Progenitor cell of endocrine pancreas (in vitro differentiated cells): ENCODE data around the gene FBXL4. TPM values are rescaled to one million over a fixed set of nuclear protein-coding genes. Genes with fewer than 3 reads are reported as not detected.

Experiments used
- DNase-seq: peaks from one replicate; pipeline ENCODE4 v3.0.0; 2021; ENCODE audit warnings: low spot score; ENCODE audit not compliant: unreplicated experiment
- H3K27ac Mint-ChIP-seq: 2 replicates; pipeline ENCODE4 v1.8.0; 2021; ENCODE audit warnings: mild to moderate bottlenecking, moderate library complexity, mixed read lengths
- H3K27me3 Mint-ChIP-seq: 2 replicates; pipeline ENCODE4 v1.8.0; 2021; ENCODE audit warnings: mixed read lengths
- H3K36me3 Mint-ChIP-seq: 2 replicates; pipeline ENCODE4 v1.8.0; 2022; ENCODE audit warnings: mixed read lengths; ENCODE audit not compliant: insufficient read depth
- H3K4me1 Mint-ChIP-seq: 2 replicates; pipeline ENCODE4 v1.8.0; 2021; ENCODE audit warnings: low read depth, mixed read lengths
- H3K4me3 Mint-ChIP-seq: 2 replicates; pipeline ENCODE4 v1.8.0; 2021; ENCODE audit warnings: low read depth, mild to moderate bottlenecking, moderate library complexity, mixed read lengths
- H3K9me3 Mint-ChIP-seq: 2 replicates; pipeline ENCODE4 v1.8.0; 2021; ENCODE audit warnings: low read depth, mixed read lengths
- total RNA-seq: library from RNA; stranded (reverse); gene quantifications from 2 replicates; pipeline ENCODE4 v1.2.1, GENCODE V29; 2021
- TF ChIP-seq, protein P1 (sequence below): fragments of 200-600 bp; sonication (generic); IDR thresholded peaks from one replicate; pipeline ENCODE4 v1.5.0; 2021; ENCODE audit warnings: antibody characterized with exemption, mild to moderate bottlenecking; ENCODE audit not compliant: unreplicated experiment

Gene FBXL4
- total RNA-seq, 1 donor from 2014 or later, result 18.3 TPM

GRCh38 chr6:98941319-98941718, 6.4 kb downstream of the FBXL4 start:
- TF ChIP-seq, protein P1, sequence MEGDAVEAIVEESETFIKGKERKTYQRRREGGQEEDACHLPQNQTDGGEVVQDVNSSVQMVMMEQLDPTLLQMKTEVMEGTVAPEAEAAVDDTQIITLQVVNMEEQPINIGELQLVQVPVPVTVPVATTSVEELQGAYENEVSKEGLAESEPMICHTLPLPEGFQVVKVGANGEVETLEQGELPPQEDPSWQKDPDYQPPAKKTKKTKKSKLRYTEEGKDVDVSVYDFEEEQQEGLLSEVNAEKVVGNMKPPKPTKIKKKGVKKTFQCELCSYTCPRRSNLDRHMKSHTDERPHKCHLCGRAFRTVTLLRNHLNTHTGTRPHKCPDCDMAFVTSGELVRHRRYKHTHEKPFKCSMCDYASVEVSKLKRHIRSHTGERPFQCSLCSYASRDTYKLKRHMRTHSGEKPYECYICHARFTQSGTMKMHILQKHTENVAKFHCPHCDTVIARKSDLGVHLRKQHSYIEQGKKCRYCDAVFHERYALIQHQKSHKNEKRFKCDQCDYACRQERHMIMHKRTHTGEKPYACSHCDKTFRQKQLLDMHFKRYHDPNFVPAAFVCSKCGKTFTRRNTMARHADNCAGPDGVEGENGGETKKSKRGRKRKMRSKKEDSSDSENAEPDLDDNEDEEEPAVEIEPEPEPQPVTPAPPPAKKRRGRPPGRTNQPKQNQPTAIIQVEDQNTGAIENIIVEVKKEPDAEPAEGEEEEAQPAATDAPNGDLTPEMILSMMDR, result no peak
- peaks cover 16% of the 10 kb centered on the region for H3K4me1 Mint-ChIP-seq
- H3K27ac Mint-ChIP-seq, result peak overlapping the region; percentile 50
- H3K4me3 Mint-ChIP-seq, result no peak overlapping the region
- peaks cover 37% of the 10 kb centered on the region for H3K9me3 Mint-ChIP-seq
- H3K36me3 Mint-ChIP-seq, result peaks cover 32% of the 10 kb centered on the region
- H3K27me3 Mint-ChIP-seq, result no peaks in the 10 kb centered on the region
- no peak for DNase-seq

GRCh38 chr6:98937351-98937750, 10.4 kb downstream of the FBXL4 start:
- Mint-ChIP-seq H3K4me3 (no peak overlapping the region), H3K27ac (no peak overlapping the region), H3K9me3 (peaks cover 26% of the 10 kb centered on the region), H3K4me1 (peaks cover 9% of the 10 kb centered on the region), H3K36me3 (peaks cover 28% of the 10 kb centered on the region), H3K27me3 (no peaks in the 10 kb centered on the region)
- TF ChIP-seq, protein P1, result no peak
- DNase-seq, result no peak

- Mint-ChIP-seq H3K4me1 (peaks cover 7% of the 10 kb centered on the region), H3K36me3 (peaks cover 15% of the 10 kb centered on the region), H3K9me3 (peaks cover 5% of the 10 kb centered on the region), H3K27me3 (no peaks in the 10 kb centered on the region), H3K27ac (no peak overlapping the region), H3K4me3 (no peak overlapping the region)
- DNase-seq, result no peak
- TF ChIP-seq, protein P1, result no peak
These were observed 15.4 kb downstream of the FBXL4 start for GRCh38 chr6:98932381-98932780.

DNA sequence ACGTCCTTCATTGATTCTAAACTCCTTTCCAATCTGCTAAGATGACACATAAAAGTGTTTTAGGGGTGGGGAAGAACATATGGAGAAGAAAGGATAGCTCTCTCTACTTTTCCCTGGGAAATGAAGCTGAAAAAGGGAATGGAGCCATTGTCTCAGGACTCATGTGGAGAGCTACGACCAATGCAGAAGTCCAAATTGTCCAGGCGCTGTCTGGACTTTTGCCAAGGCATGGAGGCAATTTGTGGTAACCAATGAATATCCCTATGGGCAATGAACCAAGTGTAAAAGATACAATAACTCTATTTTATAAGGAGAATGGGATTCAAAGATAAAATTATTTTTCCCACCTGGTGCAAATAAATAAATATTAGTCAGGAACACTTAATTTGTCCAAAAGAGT, 16.1 kb downstream of the FBXL4 start:
- TF ChIP-seq, protein P1, result no peak
- Mint-ChIP-seq H3K9me3 (peaks cover 5% of the 10 kb centered on the region), H3K27me3 (no peaks in the 10 kb centered on the region), H3K27ac (no peak overlapping the region), H3K4me3 (no peak overlapping the region), H3K36me3 (peaks cover 15% of the 10 kb centered on the region), H3K4me1 (peaks cover 7% of the 10 kb centered on the region)
- no peak for DNase-seq

DNA sequence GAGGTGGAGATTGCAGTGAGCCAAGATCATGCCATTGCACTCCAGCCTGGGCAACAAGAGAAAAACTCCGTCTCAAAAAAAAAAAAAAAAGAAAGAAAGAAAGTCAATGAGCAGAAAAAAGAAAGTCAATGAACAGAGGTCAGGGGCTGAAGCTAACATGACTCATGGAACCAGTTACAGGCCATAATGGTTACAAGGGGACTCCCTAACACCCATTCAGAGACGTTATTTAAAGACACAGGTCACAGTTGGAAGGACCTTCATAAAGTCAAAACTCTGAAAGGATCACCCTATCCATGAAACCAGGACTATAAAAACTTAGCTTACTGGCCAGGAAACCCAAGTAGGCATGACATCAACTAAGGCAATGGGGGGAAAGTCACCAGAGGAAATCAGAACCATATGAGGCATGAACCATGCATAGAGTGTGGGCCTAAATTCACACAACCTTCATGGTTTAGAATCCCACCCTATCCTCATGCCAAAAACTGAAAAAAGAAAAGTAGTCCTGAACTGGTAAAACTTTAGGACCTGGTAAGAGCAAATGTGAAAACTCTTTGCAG, 18.2 kb downstream of the FBXL4 start:
- peaks cover 16% of the 10 kb centered on the region for H3K36me3 Mint-ChIP-seq
- H3K9me3 Mint-ChIP-seq, result peaks cover 2% of the 10 kb centered on the region
- H3K27ac Mint-ChIP-seq, result no peak overlapping the region
- no peaks in the 10 kb centered on the region for H3K27me3 Mint-ChIP-seq
- TF ChIP-seq, protein P1, result no peak
- H3K4me1 Mint-ChIP-seq, result peaks cover 4% of the 10 kb centered on the region
- no peak overlapping the region for H3K4me3 Mint-ChIP-seq
- DNase-seq, result no peak
